Stimulated activated CD8-positive, alpha-beta memory T cell treated with anti-CD3 and anti-CD28 coated beads, Interleukin-4, amount 100 ng/mL, for 24 hours (primary cell): Measurements from ENCODE around the gene CNGB1.
"Not testable (repeated sequence)": the region's sequence is repeated elsewhere in the genome, so short reads cannot be mapped to it uniquely, and the experiment has no call there.

Experiments
- DNase-seq: peaks from one replicate; pipeline ENCODE4 v3.0.0-alpha.2; 2020; ENCODE audit warnings: low read depth

CNGB1 gene

GRCh38 chr16:57926041-57926440 lies 44.9 kb downstream of the CNGB1 start:
- DNase-seq, result no peak

- no peak for DNase-seq
Observed at GRCh38 chr16:57925310-57925709, 45.6 kb downstream of the CNGB1 start.

- no peak for DNase-seq
Observed at GRCh38 chr16:57924514-57924913, 46.4 kb downstream of the CNGB1 start.

GRCh38 chr16:57923841-57924240 lies 47.1 kb downstream of the CNGB1 start:
- DNase-seq, result no peak

- DNase-seq, result no peak
Observed at GRCh38 chr16:57923418-57923817, 47.5 kb downstream of the CNGB1 start.

GRCh38 chr16:57920880-57921229 lies 50.1 kb downstream of the CNGB1 start:
- DNase-seq, result no peak

- no peak for DNase-seq
Observed at GRCh38 chr16:57920215-57920879, 50.6 kb downstream of the CNGB1 start.

GRCh38 chr16:57918994-57919393 lies 51.9 kb downstream of the CNGB1 start:
- DNase-seq, result no peak

- no peak for DNase-seq
Observed at GRCh38 chr16:57918444-57918843, 52.5 kb downstream of the CNGB1 start.

GRCh38 chr16:57917929-57918328 lies 53.0 kb downstream of the CNGB1 start:
- DNase-seq, result not testable (repeated sequence)

- not testable (repeated sequence) for DNase-seq
Observed at GRCh38 chr16:57917489-57917888, 53.4 kb downstream of the CNGB1 start.

GRCh38 chr16:57916735-57917438 lies 54.0 kb downstream of the CNGB1 start:
- no peak for DNase-seq

GRCh38 chr16:57915811-57916488 lies 55.0 kb downstream of the CNGB1 start:
- no peak for DNase-seq

- DNase-seq, result no peak
Observed at GRCh38 chr16:57915267-57915666, 55.7 kb downstream of the CNGB1 start.

GRCh38 chr16:57914244-57915173 lies 56.4 kb downstream of the CNGB1 start:
- DNase-seq, result no peak

GRCh38 chr16:57912529-57913260 lies 58.2 kb downstream of the CNGB1 start:
- no peak for DNase-seq

- DNase-seq, result no peak
Observed at GRCh38 chr16:57911743-57912142, 59.2 kb downstream of the CNGB1 start.

- DNase-seq, result no peak
Observed at GRCh38 chr16:57910696-57911095, 60.2 kb downstream of the CNGB1 start.

- no peak for DNase-seq
Observed at GRCh38 chr16:57908409-57908987, 62.4 kb downstream of the CNGB1 start.

- DNase-seq, result no peak
Observed at GRCh38 chr16:57906382-57907316, 64.3 kb downstream of the CNGB1 start.
